Transverse colon (tissue), 4 donors: ENCODE results near the gene JAZF1. TPM values are rescaled to one million over a fixed set of nuclear protein-coding genes. Genes with fewer than 3 reads are reported as not detected.

Experiments
- DNase-seq: peaks from one replicate; pipeline ENCODE4 v3.0.0-alpha.2; 2019
- H3K27ac ChIP-seq, 4 donors: fragments of 200-600 bp; sonication (generic); 2 replicates each; pipeline ENCODE4 v1.5.1; 2016 to 2018; ENCODE audit warnings: inconsistent platforms in 4 of 4
- H3K27me3 ChIP-seq: fragments of 200-600 bp; sonication (generic); 2 replicates; pipeline ENCODE4 v1.5.1; 2017; ENCODE audit warnings: inconsistent platforms
- H3K36me3 ChIP-seq, 4 donors: fragments of 200-600 bp; sonication (generic); 2 replicates each; pipeline ENCODE4 v1.5.1; 2017 to 2019; ENCODE audit warnings: inconsistent platforms in 4 of 4
- H3K4me1 ChIP-seq, 4 donors: fragments of 200-600 bp; sonication (generic); 2 replicates each; pipeline ENCODE4 v1.5.1; 2017 to 2020; ENCODE audit warnings: inconsistent platforms in 4 of 4
- H3K4me3 ChIP-seq, 4 donors: fragments of 200-600 bp; sonication (generic); 1 replicate in 1 of 4; 2 replicates in 3 of 4; pipeline versions ENCODE4 v1.5.1 to v1.6.1; 2017 to 2019; ENCODE audit warnings: inconsistent platforms in 4 of 4
- H3K9me3 ChIP-seq, 2 donors: fragments of 200-600 bp; sonication (generic); 2 replicates each; pipeline ENCODE4 v1.5.1; 2017 to 2019; ENCODE audit warnings: inconsistent platforms in 2 of 2
- CTCF ChIP-seq, 5 experiments: fragments of 200-600 bp in 3 of 5; fragments of 450-650 bp in 2 of 5; sonication (generic) in 3 of 5; IDR thresholded peaks; 1 replicate in 2 of 5; 2 replicates in 3 of 5; pipeline ENCODE4 v1.5.1; 2016 to 2017; ENCODE audit warnings: antibody characterized with exemption in 5 of 5, inconsistent platforms in 3 of 5, mild to moderate bottlenecking in 2 of 5, moderate library complexity in 1 of 5
- EP300 ChIP-seq: sonication (generic); formaldehyde crosslinking; IDR thresholded peaks from one replicate; pipeline ENCODE4 v1.6.1; 2017; ENCODE audit warnings: antibody characterized with exemption, low read depth
- POLR2A ChIP-seq: fragments of 450-650 bp; IDR thresholded peaks from one replicate; pipeline ENCODE4 v1.6.1; 2016; ENCODE audit warnings: antibody characterized with exemption, mild to moderate bottlenecking, moderate library complexity
- POLR2AphosphoS5 ChIP-seq, 3 donors: sonication (generic); formaldehyde crosslinking; IDR thresholded peaks; one replicate each; pipeline ENCODE4 v1.6.1; 2016; ENCODE audit warnings: antibody characterized with exemption in 3 of 3
- WGBS, 2 donors: methylation state at CpG; one replicate each; pipeline ENCODE4 v1.1.5; 2018; ENCODE audit warnings: low coverage in 1 of 2; 5-methylcytosine and 5-hydroxymethylcytosine counted together
- in situ Hi-C, 4 donors: fragments of 200-750 bp; cut with MboI; loops; one replicate each; pipeline versions ENCODE4 v1.15.0 to v1.15.1; 2017; ENCODE audit warnings: low sequenced_read_pairs in 3 of 4, low pct_ligation_motif_present in 1 of 4, low pct_unique_long_range_greater_than_20kb in 1 of 4
- intact Hi-C: fragments of 100-400 bp; cut with DNase I; formaldehyde crosslinking; loops from one replicate; pipeline ENCODE4 v1.15.1; 2023; ENCODE audit warnings: low total_unique reads
- total RNA-seq, 4 donors: library from RNA; depleted of rRNA; stranded (reverse); fragments of >200 nt; gene quantifications; one replicate each; pipeline ENCODE4 v1.1.0, GENCODE V29; 2016

JAZF1 gene
- total RNA-seq, 4 donors from 2014 or later: 11.0 to 12.2 (median 11.5) TPM

- no peak for TF ChIP-seq POLR2AphosphoS5 (IDR thresholded peaks at IDR 0.05)
- TF ChIP-seq CTCF (IDR thresholded peaks at IDR 0.05): no peak
- TF ChIP-seq POLR2A: no peak
- TF ChIP-seq EP300: no peak
- intact Hi-C loops (no loop called here), in situ Hi-C loops (no loop called here)
- Histone ChIP-seq H3K27ac (no peak overlapping the region), H3K4me1 (peaks cover 7 to 38% (median 23%) of the 10 kb centered on the region in 4 donors), H3K36me3 (no peaks in the 10 kb centered on the region), H3K27me3 (no peaks in the 10 kb centered on the region), H3K9me3 (no peaks in the 10 kb centered on the region), H3K4me3 (no peak overlapping the region)
- no peak for DNase-seq
Observed at GRCh38 chr7:27991006-27991528, 189.5 kb downstream of the JAZF1 start.

- 80 to 83% methylated on average over 1 of the region's 1 CpG for WGBS, 2 donors
- intact Hi-C loops (no loop called here), in situ Hi-C loops (no loop called here)
- Histone ChIP-seq H3K27me3 (no peaks in the 10 kb centered on the region), H3K9me3 (peaks cover 0 to 2% of the 10 kb centered on the region in 2 donors), H3K27ac (no peak overlapping the region), H3K4me1 (no peaks in the 10 kb centered on the region), H3K36me3 (no peaks in the 10 kb centered on the region), H3K4me3 (no peak overlapping the region)
- TF ChIP-seq POLR2AphosphoS5 (IDR thresholded peaks at IDR 0.05) (no peak), POLR2A (no peak), CTCF (IDR thresholded peaks at IDR 0.05) (no peak), EP300 (no peak)
- no peak for DNase-seq
Observed at GRCh38 chr7:27976531-27976930, 204.1 kb downstream of the JAZF1 start.

GRCh38 chr7:27973625-27974024, 207.0 kb downstream of the JAZF1 start:
- Histone ChIP-seq H3K27ac (no peak overlapping the region), H3K4me3 (no peak overlapping the region), H3K4me1 (no peaks in the 10 kb centered on the region), H3K36me3 (no peaks in the 10 kb centered on the region), H3K9me3 (peaks cover 0 to 2% of the 10 kb centered on the region in 2 donors), H3K27me3 (no peaks in the 10 kb centered on the region)
- no peak for TF ChIP-seq POLR2AphosphoS5 (IDR thresholded peaks at IDR 0.05)
- no peak for TF ChIP-seq EP300
- TF ChIP-seq POLR2A: no peak
- TF ChIP-seq CTCF (IDR thresholded peaks at IDR 0.05): no peak
- intact Hi-C loops: no loop called here
- DNase-seq: no peak
- in situ Hi-C loops: no loop called here
- 87 to 100% methylated on average over 3 of the region's 3 CpGs for WGBS, 2 donors

GRCh38 chr7:27972276-27972675, 208.3 kb downstream of the JAZF1 start:
- Histone ChIP-seq H3K27ac (no peak overlapping the region), H3K36me3 (no peaks in the 10 kb centered on the region), H3K4me3 (no peak overlapping the region), H3K27me3 (no peaks in the 10 kb centered on the region), H3K4me1 (no peaks in the 10 kb centered on the region), H3K9me3 (peaks cover 0 to 2% of the 10 kb centered on the region in 2 donors)
- in situ Hi-C loops (no loop called here), intact Hi-C loops (no loop called here)
- 62 to 66% methylated on average over 2 of the region's 2 CpGs for WGBS, 2 donors
- TF ChIP-seq EP300: no peak
- no peak for TF ChIP-seq CTCF (IDR thresholded peaks at IDR 0.05)
- no peak for TF ChIP-seq POLR2A
- no peak for TF ChIP-seq POLR2AphosphoS5 (IDR thresholded peaks at IDR 0.05)
- DNase-seq: no peak
